Stimulated activated naive B cell treated with anti-CD40 and anti-IgM and Interleukin-4, amounts not matched to agents 10 μg/mL and 1 μg/mL and 100 μg/mL, for 72 hours (primary cell): ENCODE results near the gene SLC5A11.
"Not testable (repeated sequence)": the region's sequence is repeated elsewhere in the genome, so short reads cannot be mapped to it uniquely, and the experiment has no call there.

Experiments
- ATAC-seq, 2 donors: fragments of 150-1000 bp; cut with Tn5 transposase; replicated peaks; 2 replicates each; pipeline ENCODE4 v1.10.0; 2021; ENCODE audit warnings: moderate library complexity in 1 of 2
- DNase-seq: peaks from one replicate; pipeline ENCODE4 v3.0.0; 2021
- H3K27ac Mint-ChIP-seq: one replicate; pipeline ENCODE4 v1.8.0; 2022; ENCODE audit warnings: mild to moderate bottlenecking, mixed read lengths
- H3K27me3 Mint-ChIP-seq, 2 donors: one replicate each; pipeline ENCODE4 v1.8.0; 2022; ENCODE audit warnings: mixed read lengths in 2 of 2
- H3K36me3 Mint-ChIP-seq, 2 donors: one replicate each; pipeline ENCODE4 v1.8.0; 2022; ENCODE audit warnings: mixed read lengths in 2 of 2, mild to moderate bottlenecking in 1 of 2
- H3K4me1 Mint-ChIP-seq, 2 donors: one replicate each; pipeline ENCODE4 v1.8.0; 2022; ENCODE audit warnings: mixed read lengths in 2 of 2, mild to moderate bottlenecking in 1 of 2
- H3K4me3 Mint-ChIP-seq, 2 donors: one replicate each; pipeline ENCODE4 v1.8.0; 2022; ENCODE audit warnings: mild to moderate bottlenecking in 2 of 2, mixed read lengths in 2 of 2, moderate library complexity in 1 of 2
- H3K9me3 Mint-ChIP-seq, 2 donors: one replicate each; pipeline ENCODE4 v1.8.0; 2022; ENCODE audit warnings: mixed read lengths in 2 of 2, mild to moderate bottlenecking in 1 of 2

Gene SLC5A11

GRCh38 chr16:24844101-24845030 lies 1.4 kb upstream of the SLC5A11 start:
- no peaks in the 10 kb centered on the region for H3K9me3 Mint-ChIP-seq
- peaks cover 8 to 29% of the 10 kb centered on the region in 2 donors for H3K36me3 Mint-ChIP-seq
- DNase-seq = no peak
- no peaks in the 10 kb centered on the region for H3K27me3 Mint-ChIP-seq
- H3K27ac Mint-ChIP-seq = peak overlapping the region; percentile 53
- peaks cover 0 to 2% of the 10 kb centered on the region in 2 donors for H3K4me1 Mint-ChIP-seq
- no peak for ATAC-seq
- no peak overlapping the region for H3K4me3 Mint-ChIP-seq

DNA sequence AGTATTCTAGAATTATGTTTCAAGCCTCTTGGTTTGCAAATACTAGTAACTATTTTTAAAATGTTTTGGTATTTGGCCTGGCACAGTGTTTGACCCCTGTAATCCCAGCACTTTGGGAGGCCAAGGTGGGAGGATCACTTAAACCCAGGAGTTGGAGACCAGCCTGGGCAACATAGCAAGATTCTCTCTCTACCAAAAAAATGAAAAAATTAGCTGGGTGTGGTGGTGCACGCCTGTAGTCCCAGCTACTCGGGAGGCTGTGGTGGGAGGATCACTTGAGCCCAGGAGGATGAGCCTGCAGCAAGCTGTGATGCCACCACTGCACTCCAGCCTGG lies 765 bp upstream of the SLC5A11 start:
- ATAC-seq, H3K4me1 Mint-ChIP-seq, H3K4me3 Mint-ChIP-seq, H3K9me3 Mint-ChIP-seq, H3K27ac Mint-ChIP-seq, DNase-seq, H3K27me3 Mint-ChIP-seq: not testable (repeated sequence)
- peaks cover 8 to 29% of the 10 kb centered on the region in 2 donors for H3K36me3 Mint-ChIP-seq

DNA sequence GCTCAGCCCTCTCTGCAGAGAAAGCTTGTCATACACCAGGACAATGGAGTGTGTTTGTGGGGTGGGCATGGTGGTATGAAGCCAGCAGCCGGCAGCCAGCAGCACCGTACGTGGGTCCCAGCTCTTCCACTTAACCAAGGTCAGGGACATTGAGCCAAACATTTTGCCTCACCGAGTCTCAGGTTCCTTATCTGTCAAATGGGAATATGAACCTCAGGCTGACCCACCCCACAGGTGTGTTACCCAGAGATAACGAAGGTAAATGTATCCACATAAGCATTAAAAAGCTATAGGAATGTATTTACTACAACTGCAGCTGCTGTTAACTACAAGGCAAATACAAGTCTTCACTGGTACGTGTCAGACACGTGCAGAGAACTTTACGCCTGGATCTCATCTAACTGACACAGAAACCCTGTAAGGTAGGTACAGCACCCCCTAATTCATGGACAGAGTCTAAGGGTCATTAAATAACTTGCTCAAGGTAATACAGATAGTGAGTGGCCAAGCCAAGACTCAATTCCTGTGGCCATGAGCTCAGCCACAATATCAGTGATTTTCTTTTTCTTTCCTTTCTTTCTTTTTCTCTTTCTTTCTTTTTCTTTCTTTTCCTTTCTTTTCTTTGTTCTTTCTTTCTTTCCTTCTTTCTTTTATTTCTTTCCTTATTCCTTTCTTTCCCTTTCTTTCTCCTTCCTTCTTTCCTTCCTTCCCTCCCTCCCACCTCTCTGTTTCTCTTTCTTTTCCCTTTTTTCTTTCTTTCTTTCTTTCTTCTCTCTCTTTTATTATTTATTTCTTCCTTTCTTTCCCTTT lies 990 bp downstream of the SLC5A11 start:
- Mint-ChIP-seq H3K4me3 (no peak overlapping the region), H3K4me1 (peaks cover 0 to 2% of the 10 kb centered on the region in 2 donors), H3K9me3 (no peaks in the 10 kb centered on the region), H3K27ac (no peak overlapping the region), H3K27me3 (no peaks in the 10 kb centered on the region), H3K36me3 (peaks cover 8 to 26% of the 10 kb centered on the region in 2 donors)
- DNase-seq (no peak), ATAC-seq (no peak)

GRCh38 chr16:24847358-24847664 lies 1.5 kb downstream of the SLC5A11 start:
- no peaks in the 10 kb centered on the region for H3K9me3 Mint-ChIP-seq
- no peak overlapping the region for H3K27ac Mint-ChIP-seq
- no peak overlapping the region for H3K4me3 Mint-ChIP-seq
- peaks cover 8 to 26% of the 10 kb centered on the region in 2 donors for H3K36me3 Mint-ChIP-seq
- no peak for ATAC-seq
- H3K4me1 Mint-ChIP-seq = peaks cover 0 to 2% of the 10 kb centered on the region in 2 donors
- no peak for DNase-seq
- no peaks in the 10 kb centered on the region for H3K27me3 Mint-ChIP-seq

- H3K4me3 Mint-ChIP-seq = no peak overlapping the region
- no peak for ATAC-seq
- H3K27me3 Mint-ChIP-seq = no peaks in the 10 kb centered on the region
- no peak for DNase-seq
- H3K4me1 Mint-ChIP-seq = peaks cover 0 to 2% of the 10 kb centered on the region in 2 donors
- H3K36me3 Mint-ChIP-seq = peaks cover 8 to 19% of the 10 kb centered on the region in 2 donors
- no peaks in the 10 kb centered on the region for H3K9me3 Mint-ChIP-seq
- no peak overlapping the region for H3K27ac Mint-ChIP-seq
These were observed 2.3 kb downstream of the SLC5A11 start for GRCh38 chr16:24848065-24848464.

DNA sequence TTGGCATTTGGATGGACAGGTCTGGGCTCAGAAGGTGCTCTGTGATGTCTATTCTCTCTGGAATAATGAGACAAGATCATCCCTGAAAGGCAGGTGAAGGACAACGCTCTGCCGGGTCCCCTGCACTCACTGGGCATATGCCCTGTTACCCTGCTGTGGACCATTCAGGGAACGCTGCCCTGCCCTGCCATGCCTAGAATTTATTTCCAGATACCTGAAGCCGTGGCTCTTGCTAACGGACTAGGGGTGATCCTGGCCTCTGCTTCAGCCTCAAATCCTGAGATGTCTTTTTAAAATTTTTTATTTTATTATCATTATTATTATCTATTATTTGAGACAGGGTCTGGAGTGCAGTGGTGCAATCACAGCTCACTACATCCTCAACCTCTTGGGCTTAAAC lies 3.9 kb downstream of the SLC5A11 start:
- Mint-ChIP-seq H3K36me3 (peaks cover 0 to 8% of the 10 kb centered on the region in 2 donors), H3K27ac (no peak overlapping the region), H3K4me1 (peaks cover 0 to 10% of the 10 kb centered on the region in 2 donors), H3K27me3 (peaks cover 0 to 7% of the 10 kb centered on the region in 2 donors), H3K9me3 (no peaks in the 10 kb centered on the region), H3K4me3 (no peak overlapping the region)
- DNase-seq (no peak), ATAC-seq (no peak)

DNA sequence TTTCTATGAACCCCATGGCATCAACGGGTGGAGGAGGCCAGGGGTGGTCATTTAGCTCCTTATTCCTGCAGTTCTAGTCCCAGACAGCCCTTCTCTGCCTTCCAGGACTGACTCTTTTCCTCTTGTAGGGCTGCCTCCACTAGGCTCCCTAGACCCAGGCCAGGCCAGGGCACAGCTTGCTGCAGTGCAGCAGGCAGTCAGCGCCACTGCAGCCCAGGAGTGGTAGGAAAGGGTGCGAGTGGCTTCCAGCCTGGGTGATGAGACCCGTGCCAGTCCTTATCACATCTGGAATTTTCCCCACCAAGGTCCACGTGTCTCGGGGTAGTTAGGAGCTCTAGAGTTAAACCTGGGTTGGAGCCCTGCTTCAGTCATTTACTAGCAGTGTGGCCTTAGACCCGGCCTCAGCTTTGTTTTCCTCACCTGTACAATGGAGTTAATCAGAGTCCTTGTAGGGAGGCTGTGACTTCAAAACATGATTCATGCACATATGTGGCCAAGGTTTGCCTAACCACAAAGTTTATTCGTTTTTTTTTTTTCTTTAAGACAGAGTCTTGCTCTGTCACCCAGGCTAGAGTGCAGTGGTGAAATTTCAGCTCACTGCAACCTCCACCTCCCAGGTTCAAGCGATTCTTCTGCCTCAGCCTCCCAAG lies 4.7 kb downstream of the SLC5A11 start:
- no peak overlapping the region for H3K4me3 Mint-ChIP-seq
- H3K27me3 Mint-ChIP-seq = peaks cover 0 to 7% of the 10 kb centered on the region in 2 donors
- H3K9me3 Mint-ChIP-seq = no peaks in the 10 kb centered on the region
- ATAC-seq (no peak), DNase-seq (no peak)
- H3K36me3 Mint-ChIP-seq = peaks cover 0 to 9% of the 10 kb centered on the region in 2 donors
- H3K4me1 Mint-ChIP-seq = peaks cover 0 to 10% of the 10 kb centered on the region in 2 donors
- H3K27ac Mint-ChIP-seq = no peak overlapping the region

DNA sequence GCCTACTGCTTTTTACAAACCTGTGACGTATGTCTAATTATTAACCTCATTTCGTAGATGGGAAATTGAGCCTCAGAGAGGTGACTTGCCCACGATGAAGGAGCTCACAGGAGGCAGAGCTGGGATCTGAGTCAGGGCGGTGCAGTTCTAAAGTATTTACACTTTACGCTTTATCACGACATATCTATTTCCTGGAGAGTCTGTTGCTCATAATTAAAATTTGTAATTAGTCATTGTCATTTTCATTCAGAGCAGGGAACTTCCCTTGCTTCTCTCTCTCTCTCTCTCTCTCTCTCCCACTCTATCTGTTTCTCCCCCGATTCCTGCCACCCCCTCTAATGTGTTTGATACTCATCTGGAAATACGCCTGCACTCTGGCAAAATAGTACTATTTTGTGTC lies 5.9 kb downstream of the SLC5A11 start:
- peaks cover 0 to 9% of the 10 kb centered on the region in 2 donors for H3K36me3 Mint-ChIP-seq
- no peak for DNase-seq
- no peak overlapping the region for H3K27ac Mint-ChIP-seq
- no peak for ATAC-seq
- H3K4me1 Mint-ChIP-seq = peaks cover 0 to 10% of the 10 kb centered on the region in 2 donors
- H3K9me3 Mint-ChIP-seq = no peaks in the 10 kb centered on the region
- H3K27me3 Mint-ChIP-seq = peaks cover 0 to 7% of the 10 kb centered on the region in 2 donors
- no peak overlapping the region for H3K4me3 Mint-ChIP-seq

GRCh38 chr16:24852281-24852721 lies 6.5 kb downstream of the SLC5A11 start:
- Mint-ChIP-seq H3K27ac (no peak overlapping the region), H3K36me3 (peaks cover 0 to 4% of the 10 kb centered on the region in 2 donors), H3K27me3 (peaks cover 0 to 7% of the 10 kb centered on the region in 2 donors), H3K4me3 (no peak overlapping the region), H3K9me3 (no peaks in the 10 kb centered on the region), H3K4me1 (peaks cover 0 to 10% of the 10 kb centered on the region in 2 donors)
- ATAC-seq (no peak), DNase-seq (no peak)

DNA sequence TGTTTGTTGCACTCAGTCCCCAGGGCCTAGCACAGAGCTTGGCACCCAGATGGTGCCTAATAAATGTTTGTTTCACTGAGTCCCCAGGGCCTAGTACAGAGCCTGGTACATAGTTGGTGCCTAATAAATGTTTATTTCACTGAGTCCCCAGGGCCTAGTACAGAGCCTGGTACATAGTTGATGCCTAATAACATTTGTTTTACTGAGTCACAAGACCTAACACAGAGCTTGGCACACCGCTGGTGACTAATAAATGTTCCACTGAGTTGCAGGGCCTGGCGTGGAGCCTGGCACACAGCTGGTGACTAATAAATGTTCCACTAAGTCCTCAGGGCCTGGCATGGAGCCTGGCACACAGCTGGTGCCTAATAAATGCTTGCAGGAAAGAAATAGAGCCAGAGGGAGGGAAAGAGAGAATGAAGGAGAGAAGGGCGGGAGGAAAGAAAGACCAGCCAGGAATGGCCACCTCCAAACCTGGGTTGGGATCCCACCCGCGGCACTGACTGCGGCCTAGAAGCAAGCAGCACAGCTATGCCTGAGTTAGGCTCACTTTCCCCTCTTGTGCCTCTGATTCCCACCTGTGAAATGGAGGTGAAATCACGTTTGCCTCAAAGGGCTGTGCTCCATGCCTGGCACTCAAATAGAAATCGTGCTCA lies 7.5 kb downstream of the SLC5A11 start:
- no peak overlapping the region for H3K4me3 Mint-ChIP-seq
- no peaks in the 10 kb centered on the region for H3K9me3 Mint-ChIP-seq
- H3K27me3 Mint-ChIP-seq = peaks cover 0 to 9% of the 10 kb centered on the region in 2 donors
- H3K4me1 Mint-ChIP-seq = peaks cover 0 to 10% of the 10 kb centered on the region in 2 donors
- no peak for ATAC-seq
- peaks cover 0 to 3% of the 10 kb centered on the region in 2 donors for H3K36me3 Mint-ChIP-seq
- no peak overlapping the region for H3K27ac Mint-ChIP-seq
- DNase-seq = no peak

GRCh38 chr16:24853830-24854229 lies 8.1 kb downstream of the SLC5A11 start:
- no peak for DNase-seq

DNA sequence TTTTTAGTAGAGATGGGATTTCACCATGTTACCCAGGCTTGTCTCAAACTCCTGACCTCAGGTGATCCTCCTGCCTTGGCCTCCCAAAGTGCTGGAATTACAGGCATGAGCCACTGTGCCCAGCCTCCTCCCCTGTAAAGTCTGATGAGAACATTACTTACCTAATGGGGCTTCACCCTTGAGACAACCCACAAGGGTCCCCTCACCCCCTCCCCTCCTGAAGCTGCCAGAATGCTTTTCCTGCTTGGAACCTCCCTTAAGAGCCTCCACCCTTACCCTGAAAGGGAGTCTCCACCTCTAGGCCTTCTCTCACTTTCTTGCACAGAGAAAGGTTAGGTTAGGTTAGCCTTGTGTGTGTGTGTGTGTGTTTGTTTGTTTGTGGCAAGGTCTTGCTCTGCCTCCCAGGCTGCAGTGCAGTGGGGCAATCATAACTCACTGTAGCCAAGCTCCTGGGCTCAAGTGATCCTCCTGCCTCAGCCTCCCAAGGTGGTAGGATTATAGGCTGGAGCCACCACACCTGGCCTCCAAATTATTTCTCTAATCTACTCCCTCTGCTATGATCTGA lies 8.9 kb downstream of the SLC5A11 start:
- DNase-seq (no peak), ATAC-seq (no peak)
- Mint-ChIP-seq H3K27ac (no peak overlapping the region), H3K4me3 (no peak overlapping the region), H3K9me3 (no peaks in the 10 kb centered on the region), H3K4me1 (peaks cover 0 to 10% of the 10 kb centered on the region in 2 donors), H3K27me3 (peaks cover 0 to 14% of the 10 kb centered on the region in 2 donors), H3K36me3 (peaks cover 0 to 3% of the 10 kb centered on the region in 2 donors)

More at GRCh38 chr16:24853830-24854229, 8.1 kb downstream of the SLC5A11 start:
- ATAC-seq = no peak
- Mint-ChIP-seq H3K27me3 (peaks cover 0 to 14% of the 10 kb centered on the region in 2 donors), H3K4me1 (peaks cover 0 to 10% of the 10 kb centered on the region in 2 donors), H3K36me3 (peaks cover 0 to 3% of the 10 kb centered on the region in 2 donors), H3K4me3 (no peak overlapping the region), H3K9me3 (no peaks in the 10 kb centered on the region), H3K27ac (no peak overlapping the region)

- Mint-ChIP-seq H3K27me3 (peaks cover 0 to 14% of the 10 kb centered on the region in 2 donors), H3K9me3 (no peaks in the 10 kb centered on the region), H3K4me3 (no peak overlapping the region), H3K4me1 (peaks cover 0 to 10% of the 10 kb centered on the region in 2 donors), H3K36me3 (peaks cover 0 to 3% of the 10 kb centered on the region in 2 donors), H3K27ac (no peak overlapping the region)
- no peak for DNase-seq
- no peak for ATAC-seq
These were observed 9.9 kb downstream of the SLC5A11 start for GRCh38 chr16:24855678-24856077.
